Adrenal gland (tissue), 12 donors: ENCODE data around the gene GALNT10. TPM values are rescaled to one million over a fixed set of nuclear protein-coding genes. Genes with fewer than 3 reads are reported as not detected.

Experiments used
- DNase-seq, 7 donors: peaks; one replicate each; pipeline ENCODE4 v3.0.0-alpha.2; 2019 to 2020
- H3K27ac ChIP-seq, 5 donors: fragments of 200-600 bp; sonication (generic) in 4 of 5; 1 replicate in 3 of 5; 2 replicates in 2 of 5; pipeline versions ENCODE4 v1.5.1 to v1.8.0; 2016 to 2020; ENCODE audit warnings: mild to moderate bottlenecking in 1 of 5
- H3K27me3 ChIP-seq: fragments of 200-600 bp; 2 replicates; pipeline ENCODE4 v1.8.0; 2021
- H3K36me3 ChIP-seq, 2 donors: fragments of 200-600 bp; replicated peaks in 1 of 2; 1 replicate in 1 of 2; 2 replicates in 1 of 2; pipeline versions ENCODE4 v1.5.1 to v1.8.0; 2018 to 2022
- H3K4me1 ChIP-seq, 2 donors: fragments of 200-600 bp; replicated peaks in 1 of 2; 1 replicate in 1 of 2; 2 replicates in 1 of 2; pipeline versions ENCODE4 v1.5.1 to v1.8.0; 2018 to 2021
- H3K4me3 ChIP-seq, 4 donors: fragments of 200-600 bp; sonication (generic) in 3 of 4; one replicate each; pipeline ENCODE4 v1.5.1; 2016 to 2018
- H3K9me3 ChIP-seq, 3 donors: fragments of 200-600 bp; sonication (generic) in 1 of 3; replicated peaks in 1 of 3; 1 replicate in 2 of 3; 2 replicates in 1 of 3; pipeline versions ENCODE4 v1.5.1 to v1.8.0; 2016 to 2021
- CTCF ChIP-seq, 6 experiments: fragments of 450-650 bp in 4 of 6; fragments of 200-600 bp in 2 of 6; sonication (generic) in 1 of 6; IDR thresholded peaks; 1 replicate in 5 of 6; 2 replicates in 1 of 6; pipeline versions ENCODE4 v1.5.1 to v1.8.0; 2016 to 2021; ENCODE audit warnings: antibody characterized with exemption in 6 of 6, mild to moderate bottlenecking in 2 of 6, moderate library complexity in 1 of 6
- POLR2A ChIP-seq, 2 donors: fragments of 450-650 bp; IDR thresholded peaks; one replicate each; pipeline ENCODE4 v1.6.1; 2017; ENCODE audit warnings: antibody characterized with exemption in 2 of 2, mild to moderate bottlenecking in 2 of 2, moderate library complexity in 1 of 2
- WGBS, 4 donors: extraction: QIAGEN DNeasy Blood & Tissue Kit in 2 of 4; methylation state at CpG; one replicate each; pipeline versions ENCODE4 v1.1.5 to v1.1.7; 2013 to 2017; 5-methylcytosine and 5-hydroxymethylcytosine counted together
- intact Hi-C, 2 donors: fragments of 100-400 bp; cut with DNase I; formaldehyde crosslinking; loops; one replicate each; pipeline versions ENCODE4 v1.14.1 to v1.15.0; 2022 to 2023
- polyA plus RNA-seq, 3 donors: library from polyadenylated mRNA; stranded (reverse); fragments of 200-250 nt in 2 of 3; fragments of 350-450 nt in 1 of 3; fragmentation: Illumina TruSeq in 1 of 3; extraction: RNeasy Lipid Tissue Mini Kit (QIAGEN cat#74804) in 1 of 3; gene quantifications; one replicate each; pipeline ENCODE4 v1.2.3, GENCODE V29; 2013 to 2014
- total RNA-seq, 9 donors: library from RNA; depleted of rRNA in 4 of 9; stranded (reverse); fragments of >200 nt in 4 of 9; fragments of 120-200 nt in 1 of 9; fragmentation: NEBNext Ultra II Directional in 1 of 9; extraction: Animal tissue kit (Norgen Biotek cat#: 25700) in 1 of 9; gene quantifications; one replicate each; pipeline versions ENCODE4 v1.1.0 to v1.2.4, GENCODE V29; 2013 to 2023
- donor health status: healthy with polysubstance abuse.
- donor health status: Bipolar disorder and iron deficiency.
- donor health status: DM: yes; HTN: yes; CAD: no.
- donor health status: DM: no; HTN: no; CAD: no.
- donor health status: DM: no; HTN: no; CAD: no.
- donor health status: DM: yes; HTN: yes; CAD: no.

Gene GALNT10
- total and polyA plus RNA-seq, 12 donors: 5.6 to 74.1 (median 43.4) TPM

- Histone ChIP-seq H3K27me3 (no peaks in the 10 kb centered on the region), H3K36me3 (no peaks in the 10 kb centered on the region), H3K9me3 (no peaks in the 10 kb centered on the region), H3K4me3 (no peak overlapping the region), H3K4me1 (peaks cover 0 to 9% of the 10 kb centered on the region in 2 donors), H3K27ac (no peak overlapping the region)
- DNase-seq: no peak
- intact Hi-C loops: loop anchor here (5.0 kb wide), 3 partner anchors 211 to 331 kb away; partner anchors contain the start of gene GALNT10 (in 1 of the 2)
- WGBS, 4 donors: 93 to 98% (median 95%) methylated on average over 4 of the region's 4 CpGs
- TF ChIP-seq CTCF (IDR thresholded peaks at IDR 0.05): no peak
- no peak for TF ChIP-seq POLR2A (IDR thresholded peaks at IDR 0.05)
Observed at GRCh38 chr5:154403234-154403633, 212.7 kb downstream of the GALNT10 start.

GRCh38 chr5:154403776-154404387 lies 213.3 kb downstream of the GALNT10 start:
- intact Hi-C loops: loop anchor here (5.0 kb wide), 3 partner anchors 212 to 332 kb away; partner anchors contain the start of gene GALNT10 (in 1 of the 2)
- peaks cover 0 to 9% of the 10 kb centered on the region in 2 donors for H3K4me1 ChIP-seq
- H3K27me3 ChIP-seq: no peaks in the 10 kb centered on the region
- DNase-seq: no peak
- no peak overlapping the region for H3K27ac ChIP-seq
- H3K36me3 ChIP-seq: no peaks in the 10 kb centered on the region
- WGBS, 4 donors: 82 to 93% (median 89%) methylated on average over 4 to 8 of the region's 8 CpGs
- TF ChIP-seq POLR2A (IDR thresholded peaks at IDR 0.05): no peak
- no peak for TF ChIP-seq CTCF (IDR thresholded peaks at IDR 0.05)
- no peak overlapping the region for H3K4me3 ChIP-seq
- H3K9me3 ChIP-seq: no peaks in the 10 kb centered on the region

GRCh38 chr5:154405078-154405792 lies 214.7 kb downstream of the GALNT10 start:
- WGBS, 4 donors: 8 to 14% (median 8%) methylated on average over 27 to 37 of the region's 37 CpGs
- intact Hi-C loops: loop anchor here in 1 of 2 donors (5.0 kb wide), 1 partner anchor 338 kb away; no protein-coding TSS in a partner anchor
- Histone ChIP-seq H3K4me1 (peaks cover 0 to 9% of the 10 kb centered on the region in 2 donors), H3K36me3 (no peaks in the 10 kb centered on the region), H3K27me3 (no peaks in the 10 kb centered on the region), H3K4me3 (peak overlapping the region in 1 of 4 donors; percentile 44), H3K9me3 (no peaks in the 10 kb centered on the region), H3K27ac (no peak overlapping the region)
- TF ChIP-seq POLR2A (IDR thresholded peaks at IDR 0.05) (no peak), CTCF (IDR thresholded peaks at IDR 0.05) (peak; percentile 72 to 95 (median 88))
- DNase-seq: peak; percentile 74 to 88 (median 84)

GRCh38 chr5:154406231-154406630 lies 215.7 kb downstream of the GALNT10 start:
- TF ChIP-seq CTCF (IDR thresholded peaks at IDR 0.05) (no peak), POLR2A (IDR thresholded peaks at IDR 0.05) (no peak)
- intact Hi-C loops: loop anchor here in 1 of 2 donors (5.0 kb wide), 1 partner anchor 339 kb away; no protein-coding TSS in a partner anchor
- Histone ChIP-seq H3K4me3 (no peak overlapping the region), H3K27me3 (no peaks in the 10 kb centered on the region), H3K4me1 (peaks cover 0 to 9% of the 10 kb centered on the region in 2 donors), H3K36me3 (no peaks in the 10 kb centered on the region), H3K9me3 (no peaks in the 10 kb centered on the region), H3K27ac (no peak overlapping the region)
- 90 to 99% (median 94%) methylated on average over 8 of the region's 8 CpGs for WGBS, 4 donors
- DNase-seq: no peak
